GM12878 (cell line): ENCODE measurements around the gene CCDC137. TPM values are rescaled to one million over a fixed set of nuclear protein-coding genes. Genes with fewer than 3 reads are reported as not detected.

Experiments used
- ATAC-seq: fragments of 200-7000 bp; cut with Tn5 transposase; 3 replicates; pipeline ENCODE4 v1.9.1; 2020; ENCODE audit warnings: mild to moderate bottlenecking, moderate library complexity
- BruUV-seq: library from RNA; stranded (reverse); fragments of 400-500 nt; replicated peaks from 2 replicates; lab custom pipeline; 2021; lab: Mats Ljungman, UMichigan
- CTCF ChIA-PET: fragments of 300-600 bp; sonication (Branson Sonifier 250); formaldehyde crosslinking; extraction: SDS; loops from one replicate; lab custom pipeline; 2021; ENCODE audit warnings: inconsistent platforms; lab: Yijun Ruan, JAX
- POLR2A ChIA-PET: fragments of 350-600 bp; formaldehyde crosslinking; extraction: SDS; loops from one replicate; lab custom pipeline; 2021; ENCODE audit warnings: inconsistent platforms; lab: Charles Lee
- RAD21 ChIA-PET: fragments of 300-600 bp; sonication (Branson Sonifier 250); formaldehyde crosslinking; loops from one replicate; lab custom pipeline; 2023; ENCODE audit warnings: antibody characterized with exemption; ENCODE audit not compliant: unreplicated experiment; lab: Charles Lee
- SMC1A ChIA-PET: fragments of 300-600 bp; sonication (Branson Sonifier 250); formaldehyde crosslinking; loops from one replicate; lab custom pipeline; 2023; ENCODE audit not compliant: unreplicated experiment, uncharacterized antibody; lab: Charles Lee
- DNase-seq: peaks from one replicate; pipeline ENCODE4 v3.0.0-alpha.2; 2011; ENCODE audit warnings: low read depth, low spot score
- FAIRE-seq: peaks from 3 replicates; lab custom pipeline; 2011; peaks lifted over from hg19 to GRCh38; lab: Jason Lieb, UNC
- H2AFZ ChIP-seq: 2 replicates; pipeline ENCODE4 v1.6.0; 2011; ENCODE audit warnings: low read depth, low read length, control low read depth; ENCODE audit not compliant: control insufficient read depth
- H3K27ac ChIP-seq: 2 replicates; pipeline ENCODE4 v1.5.1; 2011; ENCODE audit warnings: control low read depth; ENCODE audit not compliant: control insufficient read depth, insufficient read depth
- H3K27me3 ChIP-seq, 2 experiments: replicated peaks in 1 of 2; 2 replicates each; pipeline versions ENCODE4 v1.6.0 to v1.6.1; 2011; ENCODE audit warnings: low read length in 1 of 2; ENCODE audit not compliant: control insufficient read depth in 2 of 2, insufficient read depth in 2 of 2
- H3K36me3 ChIP-seq, 2 experiments: 2 replicates each; pipeline ENCODE4 v1.5.1; 2011; ENCODE audit warnings: low read length in 1 of 2; ENCODE audit not compliant: control insufficient read depth in 2 of 2, insufficient read depth in 2 of 2
- H3K4me1 ChIP-seq: 2 replicates; pipeline ENCODE4 v1.6.1; 2011; ENCODE audit warnings: mild to moderate bottlenecking, low read length, moderate library complexity, mixed read lengths; ENCODE audit not compliant: control insufficient read depth, insufficient read depth
- H3K4me2 ChIP-seq: 2 replicates; pipeline ENCODE4 v1.6.0; 2011; ENCODE audit warnings: control low read depth; ENCODE audit not compliant: control insufficient read depth, insufficient read depth
- H3K4me3 ChIP-seq: fragments of 200-600 bp; sonication (generic); 2 replicates; pipeline ENCODE4 v1.5.1; 2016
- H3K79me2 ChIP-seq: 2 replicates; pipeline ENCODE4 v1.6.0; 2011; ENCODE audit warnings: low read length; ENCODE audit not compliant: control insufficient read depth, insufficient read depth
- H3K9ac ChIP-seq: 2 replicates; pipeline ENCODE4 v1.8.0; 2011; ENCODE audit warnings: low read length, control low read depth, mixed read lengths; ENCODE audit not compliant: control insufficient read depth, insufficient read depth
- H3K9me3 ChIP-seq: replicated peaks from 3 replicates; pipeline ENCODE4 v1.5.1; 2011; ENCODE audit warnings: mild to moderate bottlenecking, low read length; ENCODE audit not compliant: control insufficient read depth, insufficient read depth
- H4K20me1 ChIP-seq: 2 replicates; pipeline ENCODE4 v1.6.0; 2011; ENCODE audit not compliant: control insufficient read depth, insufficient read depth
- BMI1 ChIP-seq: fragments of 450-650 bp; IDR thresholded peaks from 2 replicates; pipeline ENCODE4 v1.6.1; 2016; ENCODE audit warnings: mild to moderate bottlenecking, moderate library complexity, borderline replicate concordance
- CEBPB ChIP-seq, 2 experiments: fragments of 150-350 bp in 1 of 2; IDR thresholded peaks; 2 replicates each; pipeline ENCODE4 v1.6.1; 2012 to 2014; ENCODE audit warnings: low read depth in 2 of 2, low read length in 2 of 2, borderline replicate concordance in 1 of 2, inconsistent platforms in 1 of 2
- NR2C1 ChIP-seq: fragments of 450-650 bp; IDR thresholded peaks from 2 replicates; pipeline ENCODE4 v1.6.1; 2017; ENCODE audit warnings: antibody characterized with exemption, mild to moderate bottlenecking, moderate library complexity
- NR2F1 ChIP-seq: fragments of 450-650 bp; conservative IDR thresholded peaks from 2 replicates; pipeline ENCODE4 v1.6.1; 2017; ENCODE audit warnings: mild to moderate bottlenecking
- PML ChIP-seq: IDR thresholded peaks from 2 replicates; pipeline ENCODE4 v1.6.1; 2012; ENCODE audit warnings: low read length, inconsistent platforms
- POU2F2 ChIP-seq: IDR thresholded peaks from 3 replicates; pipeline ENCODE4 v1.6.1; 2011; ENCODE audit warnings: low read depth, mild to moderate bottlenecking, low read length, borderline replicate concordance
- RCOR1 ChIP-seq: conservative IDR thresholded peaks from 2 replicates; pipeline ENCODE4 v1.6.1; 2012; ENCODE audit warnings: low read depth, low read length, improper control_type of control experiment
- RUNX3 ChIP-seq: IDR thresholded peaks from 2 replicates; pipeline ENCODE4 v1.6.1; 2012; ENCODE audit warnings: low read length, inconsistent platforms
- SUZ12 ChIP-seq: fragments of 200-600 bp; sonication (generic); IDR thresholded peaks from one replicate; pipeline ENCODE4 v1.6.1; 2018; ENCODE audit warnings: antibody characterized with exemption, mild to moderate bottlenecking; ENCODE audit not compliant: unreplicated experiment
- TBL1XR1 ChIP-seq: IDR thresholded peaks from 2 replicates; pipeline ENCODE4 v1.6.1; 2012; ENCODE audit warnings: low read depth, low read length, improper control_type of control experiment
- WGBS: methylation state at CpG from one replicate; pipeline ENCODE4 v1.1.6; 2016; ENCODE audit warnings: low lambda C conversion rate; ENCODE audit not compliant: insufficient replicate concordance, insufficient coverage; ENCODE audit errors: missing lambda C conversion rate; 5-methylcytosine and 5-hydroxymethylcytosine counted together
- in situ Hi-C: fragments of 300-500 bp; cut with MboI; formaldehyde crosslinking; loops from 9 replicates; pipeline ENCODE4 v1.14.3; 2018; ENCODE audit warnings: mixed read lengths
- intact Hi-C: fragments of 100-400 bp; cut with micrococcal nuclease; formaldehyde crosslinking; loops from one replicate; pipeline ENCODE4 v1.14.2; 2022; ENCODE audit not compliant: unreplicated experiment
- polyA plus RNA-seq, 11 experiments: library from polyadenylated mRNA; depleted of rRNA in 4 of 11; unstranded in 6 of 11; stranded (reverse) in 5 of 11; fragments of >200 nt; fragmentation: Nextera tagmentation in 4 of 11; fragmentation: Illumina TruSeq in 1 of 11; extraction: Ambion mirVana in 4 of 11; extraction: Trizol in 1 of 11; gene quantifications; 1 replicate in 1 of 11; 2 replicates in 10 of 11; pipeline versions ENCODE4 v1.2.1 to v1.2.3, GENCODE V29; 2011 to 2016; ENCODE audit warnings: inconsistent platforms in 2 of 11, missing spikeins in 2 of 11, low read depth in 1 of 11
- total RNA-seq, 4 experiments: library from RNA; depleted of rRNA in 3 of 4; stranded (reverse); fragments of >200 nt in 3 of 4; fragmentation: Illumina TruSeq in 1 of 4; extraction: Trizol in 1 of 4; gene quantifications; 2 replicates each; pipeline versions ENCODE4 v1.2.1 to v1.2.3, GENCODE V29; 2013 to 2021
- TF ChIP-seq, protein P1 (sequence below): fragments of 450-650 bp; IDR thresholded peaks from 2 replicates; pipeline ENCODE4 v1.6.1; 2016; ENCODE audit warnings: mild to moderate bottlenecking
- TF ChIP-seq, protein P2 (sequence below), 3 experiments: IDR thresholded peaks in 2 of 3; conservative IDR thresholded peaks in 1 of 3; 2 replicates each; pipeline ENCODE4 v1.5.1; 2011; ENCODE audit warnings: low read depth in 3 of 3, low read length in 3 of 3, mild to moderate bottlenecking in 3 of 3, control low read depth in 2 of 3, moderate library complexity in 2 of 3, inconsistent platforms in 1 of 3, mixed read lengths in 1 of 3; ENCODE audit not compliant: control insufficient read depth in 2 of 3, insufficient read depth in 1 of 3; ENCODE audit errors: extremely low read depth in 1 of 3

Gene CCDC137
- total and polyA plus RNA-seq, 10 of the 15 experiments (the other 5 are each of a cell fraction or from before 2014, with no cell fraction given): 2.2 to 45.4 (median 22.1) TPM

DNA sequence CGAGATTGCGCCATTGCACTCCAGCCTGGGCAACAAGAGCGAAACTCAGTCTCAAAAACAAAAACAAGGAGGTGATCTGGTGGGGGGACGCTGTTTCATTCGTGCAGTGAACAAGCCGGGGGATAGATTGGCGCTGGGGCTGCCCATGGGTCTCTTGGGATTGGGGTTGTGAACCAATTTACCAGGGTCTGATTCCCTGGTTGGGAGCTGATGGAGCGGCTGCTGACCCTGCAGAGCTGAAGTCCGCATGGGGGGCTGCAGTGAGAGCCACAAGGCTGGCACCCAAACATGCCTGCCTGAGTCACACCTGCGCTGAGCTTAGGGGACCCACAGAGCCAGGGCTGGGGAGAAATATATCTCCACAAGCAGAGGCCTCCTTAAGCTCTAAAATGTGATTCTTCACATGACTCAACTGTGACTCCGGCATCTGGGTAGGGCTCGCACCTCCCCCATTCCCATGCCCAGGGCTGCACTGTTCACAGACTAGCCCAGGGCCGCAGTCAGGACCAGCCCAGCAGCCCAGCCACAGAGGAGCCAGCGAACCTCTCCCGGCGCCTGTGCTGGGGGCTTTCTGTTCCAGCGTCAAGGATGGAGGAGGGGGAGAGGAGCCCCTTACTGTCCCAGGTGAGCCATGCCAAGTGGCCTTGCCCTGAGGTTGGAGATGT lies 24.6 kb upstream of the CCDC137 start:
- ChIA-PET SMC1A (no interaction called here), RAD21 (no interaction called here), POLR2A (interaction anchor here (1.0 kb wide), 1 partner anchor 125 kb away, joined by 3 read pairs; no protein-coding TSS in a partner anchor), CTCF (no interaction called here)
- intact Hi-C loops: no loop called here
- Histone ChIP-seq H3K4me3 (no peak overlapping the region), H4K20me1 (no peaks in the 10 kb centered on the region), H3K27me3 (no peaks in the 10 kb centered on the region), H3K4me2 (no peak overlapping the region), H3K27ac (no peak overlapping the region), H3K4me1 (no peaks in the 10 kb centered on the region), H3K79me2 (no peaks in the 10 kb centered on the region), H2AFZ (no peak overlapping the region), H3K36me3 (no peaks in the 10 kb centered on the region), H3K9me3 (no peaks in the 10 kb centered on the region), H3K9ac (no peak overlapping the region)
- DNase-seq (no peak), ATAC-seq (no peak; the same call in 2 of the 3 replicates), FAIRE-seq (no peak)
- TF ChIP-seq TBL1XR1 (no peak), PML (no peak), RUNX3 (no peak), BMI1 (no peak)
- in situ Hi-C loops: no loop called here
- BruUV-seq: no TSS peak
- 52% methylated on average over 15 of the region's 17 CpGs for WGBS

DNA sequence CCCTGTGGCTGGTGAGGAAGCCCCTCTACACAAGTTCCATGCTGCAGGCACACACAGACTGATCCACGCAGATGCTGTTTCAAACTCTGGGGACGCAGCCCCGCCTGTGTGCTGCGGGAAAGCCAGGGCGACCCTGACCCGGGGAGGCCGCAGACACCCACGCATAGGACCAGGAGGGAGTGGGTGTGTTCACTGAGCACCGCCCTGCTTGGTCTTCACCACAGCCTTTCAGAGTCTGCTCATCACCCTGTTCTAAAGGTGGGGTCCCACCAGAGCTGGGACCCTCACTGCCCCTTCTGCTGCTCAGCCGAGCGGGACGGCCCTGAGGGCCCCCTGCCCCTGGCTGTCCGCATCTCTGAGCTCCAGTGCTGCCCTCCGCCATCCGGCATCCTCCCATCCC lies 22.0 kb upstream of the CCDC137 start:
- intact Hi-C loops: no loop called here
- Histone ChIP-seq H4K20me1 (no peaks in the 10 kb centered on the region), H3K9me3 (peaks cover 6% of the 10 kb centered on the region; the same call in 2 of the 3 replicates), H3K4me3 (no peak overlapping the region), H2AFZ (no peak overlapping the region), H3K27ac (no peak overlapping the region), H3K27me3 (no peaks in the 10 kb centered on the region; a peak in 2 of 4 replicates), H3K4me2 (no peak overlapping the region), H3K79me2 (no peaks in the 10 kb centered on the region), H3K9ac (no peak overlapping the region), H3K4me1 (no peaks in the 10 kb centered on the region), H3K36me3 (no peaks in the 10 kb centered on the region)
- ChIA-PET POLR2A (interaction anchor here (0.5 kb wide), 1 partner anchor 203 kb away, joined by 3 read pairs; no protein-coding TSS in a partner anchor), SMC1A (no interaction called here), RAD21 (no interaction called here), CTCF (no interaction called here)
- ATAC-seq (no peak), FAIRE-seq (no peak), DNase-seq (no peak)
- no TSS peak for BruUV-seq
- 65% methylated on average over 15 of the region's 15 CpGs for WGBS
- in situ Hi-C loops: no loop called here
- TF ChIP-seq SUZ12 (no peak), NR2C1 (no peak), CEBPB (IDR thresholded peaks at IDR 0.05; ENCODE audit: borderline replicate concordance in 1 of 2, low read depth in 2 of 2, low read length in 2 of 2) (no peak), POU2F2 (no peak), NR2F1 (no peak), RCOR1 (no peak)
- TF ChIP-seq, protein P1, sequence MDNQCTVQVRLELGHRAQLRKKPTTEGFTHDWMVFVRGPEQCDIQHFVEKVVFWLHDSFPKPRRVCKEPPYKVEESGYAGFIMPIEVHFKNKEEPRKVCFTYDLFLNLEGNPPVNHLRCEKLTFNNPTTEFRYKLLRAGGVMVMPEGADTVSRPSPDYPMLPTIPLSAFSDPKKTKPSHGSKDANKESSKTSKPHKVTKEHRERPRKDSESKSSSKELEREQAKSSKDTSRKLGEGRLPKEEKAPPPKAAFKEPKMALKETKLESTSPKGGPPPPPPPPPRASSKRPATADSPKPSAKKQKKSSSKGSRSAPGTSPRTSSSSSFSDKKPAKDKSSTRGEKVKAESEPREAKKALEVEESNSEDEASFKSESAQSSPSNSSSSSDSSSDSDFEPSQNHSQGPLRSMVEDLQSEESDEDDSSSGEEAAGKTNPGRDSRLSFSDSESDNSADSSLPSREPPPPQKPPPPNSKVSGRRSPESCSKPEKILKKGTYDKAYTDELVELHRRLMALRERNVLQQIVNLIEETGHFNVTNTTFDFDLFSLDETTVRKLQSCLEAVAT: no peak
- TF ChIP-seq, protein P2, sequence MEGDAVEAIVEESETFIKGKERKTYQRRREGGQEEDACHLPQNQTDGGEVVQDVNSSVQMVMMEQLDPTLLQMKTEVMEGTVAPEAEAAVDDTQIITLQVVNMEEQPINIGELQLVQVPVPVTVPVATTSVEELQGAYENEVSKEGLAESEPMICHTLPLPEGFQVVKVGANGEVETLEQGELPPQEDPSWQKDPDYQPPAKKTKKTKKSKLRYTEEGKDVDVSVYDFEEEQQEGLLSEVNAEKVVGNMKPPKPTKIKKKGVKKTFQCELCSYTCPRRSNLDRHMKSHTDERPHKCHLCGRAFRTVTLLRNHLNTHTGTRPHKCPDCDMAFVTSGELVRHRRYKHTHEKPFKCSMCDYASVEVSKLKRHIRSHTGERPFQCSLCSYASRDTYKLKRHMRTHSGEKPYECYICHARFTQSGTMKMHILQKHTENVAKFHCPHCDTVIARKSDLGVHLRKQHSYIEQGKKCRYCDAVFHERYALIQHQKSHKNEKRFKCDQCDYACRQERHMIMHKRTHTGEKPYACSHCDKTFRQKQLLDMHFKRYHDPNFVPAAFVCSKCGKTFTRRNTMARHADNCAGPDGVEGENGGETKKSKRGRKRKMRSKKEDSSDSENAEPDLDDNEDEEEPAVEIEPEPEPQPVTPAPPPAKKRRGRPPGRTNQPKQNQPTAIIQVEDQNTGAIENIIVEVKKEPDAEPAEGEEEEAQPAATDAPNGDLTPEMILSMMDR (IDR thresholded peaks at IDR 0.05 in 2 of 3, conservative IDR thresholded peaks at IDR 0.05 in 1 of 3; ENCODE audit: control insufficient read depth in 2 of 3, extremely low read depth in 1 of 3, insufficient read depth in 1 of 3, low read depth in 3 of 3, low read length in 3 of 3): no peak
